Measurements from ENCODE around the gene KIF7.

Gene KIF7

GRCh38 chr15:89679212-89679611 is 23.9 kb upstream of the KIF7 start, which contains the start of gene PLIN1:
Gene PLIN1, minus strand, starts transcription at chr15:89679367. Its CDS starts 1,878 bp downstream, at chr15:89677489.
- 0 out of 2 replicates have a peak, but pooled peaks cover 2% of the 10 kb centered on the region for H3K9me3 ChIP-seq
- in situ Hi-C loops (cut with MboI; ENCODE audit: low sequenced_read_pairs) = no loop called here
- no peaks in the 10 kb centered on the region for H3K4me1 ChIP-seq

DNA sequence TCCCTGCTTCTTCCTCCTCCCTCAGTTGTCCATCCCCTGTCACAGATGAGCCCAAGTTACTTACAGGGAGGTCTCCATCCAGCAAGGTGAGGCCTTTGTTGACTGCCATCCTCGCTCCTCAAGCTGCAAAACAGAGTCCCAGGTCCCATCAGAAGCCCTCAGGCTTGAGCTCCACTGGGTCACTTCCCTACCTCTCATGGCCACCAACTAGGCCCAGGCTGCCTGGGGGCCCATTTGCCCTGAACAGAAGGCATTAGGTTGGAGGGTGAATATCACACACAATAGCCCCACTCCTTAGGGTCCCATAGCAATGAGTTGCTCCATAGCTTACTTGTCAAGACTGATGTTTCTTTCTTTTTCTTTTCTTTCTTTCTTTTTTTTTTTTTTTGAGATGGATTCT is 22.1 kb upstream of the KIF7 start:
- no peaks in the 10 kb centered on the region for H3K36me3 ChIP-seq (replicated peaks)
- no peak overlapping the region for H3K4me3 ChIP-seq
- no peak for DNase-seq (ENCODE audit: low spot score in 2 of 2)
- 0 out of 2 replicates have a peak, but pooled peaks cover 2% of the 10 kb centered on the region for H3K9me3 ChIP-seq
- no peaks in the 10 kb centered on the region for H3K4me1 ChIP-seq
- peaks cover 9% of the 10 kb centered on the region for H3K27me3 ChIP-seq (ENCODE audit: low read depth)
- in situ Hi-C loops (cut with MboI; ENCODE audit: low sequenced_read_pairs) = no loop called here

More at GRCh38 chr15:89679212-89679611, 23.9 kb upstream of the KIF7 start, which contains the start of gene PLIN1:
- H3K27me3 ChIP-seq (ENCODE audit: low read depth) = peaks cover 9% of the 10 kb centered on the region
- no peaks in the 10 kb centered on the region for H3K36me3 ChIP-seq (replicated peaks)
- no peak for DNase-seq (ENCODE audit: low spot score in 2 of 2)
- no peak within 1 kb of the TSS for H3K4me3 ChIP-seq

DNA sequence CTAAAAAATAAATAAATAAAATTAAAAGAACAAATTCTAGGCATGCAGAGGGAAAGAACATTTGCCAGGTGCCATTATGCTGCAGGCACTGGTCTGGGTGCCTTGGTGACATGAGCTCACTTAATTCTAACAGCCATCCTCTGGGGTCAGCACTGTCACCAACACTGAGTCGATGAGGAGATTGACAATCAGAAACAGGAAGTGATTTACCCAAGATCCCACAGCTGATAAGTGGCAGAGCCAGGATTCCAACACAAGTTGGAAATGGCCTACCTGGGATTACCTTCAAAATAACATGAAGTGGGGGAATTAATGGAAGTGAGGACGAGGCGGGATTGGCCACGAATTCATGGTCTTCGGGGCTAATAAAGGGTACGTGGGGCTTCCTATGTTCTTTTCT is 20.3 kb upstream of the KIF7 start:
- Histone ChIP-seq H3K4me3 (no peak overlapping the region), H3K4me1 (no peaks in the 10 kb centered on the region), H3K9me3 (0 out of 2 replicates have a peak, but pooled peaks cover 2% of the 10 kb centered on the region), H3K27me3 (ENCODE audit: low read depth) (peaks cover 4% of the 10 kb centered on the region; the same call in 1 of the 2 replicates), H3K36me3 (replicated peaks) (no peaks in the 10 kb centered on the region)
- in situ Hi-C loops (cut with MboI; ENCODE audit: low sequenced_read_pairs) = no loop called here
- DNase-seq (ENCODE audit: low spot score in 2 of 2) = no peak

GRCh38 chr15:89674526-89674925 is 19.3 kb upstream of the KIF7 start:
- Histone ChIP-seq H3K4me3 (no peak overlapping the region), H3K4me1 (no peaks in the 10 kb centered on the region), H3K27me3 (ENCODE audit: low read depth) (no peaks in the 10 kb centered on the region), H3K9me3 (no peaks in the 10 kb centered on the region), H3K36me3 (replicated peaks) (no peaks in the 10 kb centered on the region)
- in situ Hi-C loops (cut with MboI; ENCODE audit: low sequenced_read_pairs) = no loop called here
- no peak for DNase-seq (ENCODE audit: low spot score in 2 of 2)

DNA sequence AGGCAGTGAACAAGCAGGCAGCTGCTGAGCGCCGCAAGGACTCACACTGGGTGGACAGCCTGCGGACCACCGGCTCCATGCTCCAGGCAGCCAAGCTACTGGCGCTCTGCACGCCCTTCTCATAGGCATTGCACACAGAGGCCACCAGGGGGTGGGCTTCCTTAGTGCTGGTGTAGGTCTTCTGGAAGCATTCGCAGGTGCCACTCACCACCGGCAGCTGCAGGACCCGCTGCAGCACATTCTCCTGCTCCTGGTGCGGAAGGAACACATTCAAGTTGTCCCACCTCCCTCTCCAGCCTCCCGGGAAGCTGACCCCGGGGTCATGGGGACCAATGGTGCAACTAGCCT is 17.9 kb upstream of the KIF7 start:
- DNase-seq (ENCODE audit: low spot score in 2 of 2) = peak; percentile 37 to 65
- H3K4me3 ChIP-seq = no peak overlapping the region
- H3K9me3 ChIP-seq = no peaks in the 10 kb centered on the region
- no peaks in the 10 kb centered on the region for H3K27me3 ChIP-seq (ENCODE audit: low read depth)
- H3K4me1 ChIP-seq = no peaks in the 10 kb centered on the region
- no peaks in the 10 kb centered on the region for H3K36me3 ChIP-seq (replicated peaks)
- in situ Hi-C loops (cut with MboI; ENCODE audit: low sequenced_read_pairs) = no loop called here

DNA sequence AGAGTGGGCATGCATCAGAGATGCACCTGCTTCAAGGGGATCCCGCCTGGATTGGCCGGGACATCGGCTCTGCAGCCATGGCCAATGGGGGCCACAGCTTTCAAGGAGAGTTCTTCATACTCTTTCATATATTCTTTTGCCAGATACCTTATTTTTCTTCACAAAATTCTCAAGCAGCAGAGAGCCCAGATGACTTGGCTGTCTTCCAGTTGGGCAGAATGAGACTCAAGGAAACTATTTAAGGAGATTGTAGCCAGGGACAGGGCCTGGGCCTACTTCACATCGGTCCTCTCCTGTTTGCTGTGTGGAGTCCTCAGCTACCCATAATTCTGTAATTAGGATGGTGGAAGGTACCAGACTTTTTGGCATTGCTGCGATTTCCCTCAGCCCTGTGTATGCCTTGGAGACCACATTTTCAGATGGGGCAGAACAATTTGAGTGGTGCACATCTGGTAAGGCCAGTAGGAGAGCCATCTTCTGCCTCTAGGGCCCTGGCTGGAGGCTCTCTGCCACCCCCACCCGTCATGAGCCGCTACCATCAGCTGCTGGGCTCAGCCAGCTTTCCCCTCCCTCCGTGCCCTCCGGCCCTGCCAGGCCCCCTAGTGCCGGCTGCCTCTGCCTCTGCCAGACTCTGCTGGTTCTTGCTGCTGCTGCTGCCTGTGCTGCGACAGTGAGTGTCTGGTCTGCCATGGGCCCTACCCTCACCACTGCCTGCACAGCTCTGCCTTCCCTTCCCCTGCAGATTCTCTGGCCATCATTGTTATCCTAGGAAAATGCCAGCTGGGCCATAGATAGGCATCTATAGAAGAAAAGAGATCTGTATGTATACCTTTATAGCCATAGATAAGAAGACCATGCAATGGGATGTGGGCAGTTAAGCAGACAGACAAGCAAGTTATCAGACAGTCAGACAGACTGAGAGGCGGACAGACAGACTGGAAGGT is 17.2 kb upstream of the KIF7 start:
- Histone ChIP-seq H3K27me3 (ENCODE audit: low read depth) (no peaks in the 10 kb centered on the region), H3K36me3 (replicated peaks) (no peaks in the 10 kb centered on the region), H3K4me1 (no peaks in the 10 kb centered on the region), H3K9me3 (no peaks in the 10 kb centered on the region), H3K4me3 (no peak overlapping the region)
- DNase-seq (ENCODE audit: low spot score in 2 of 2) = no peak
- in situ Hi-C loops (cut with MboI; ENCODE audit: low sequenced_read_pairs) = no loop called here

DNA sequence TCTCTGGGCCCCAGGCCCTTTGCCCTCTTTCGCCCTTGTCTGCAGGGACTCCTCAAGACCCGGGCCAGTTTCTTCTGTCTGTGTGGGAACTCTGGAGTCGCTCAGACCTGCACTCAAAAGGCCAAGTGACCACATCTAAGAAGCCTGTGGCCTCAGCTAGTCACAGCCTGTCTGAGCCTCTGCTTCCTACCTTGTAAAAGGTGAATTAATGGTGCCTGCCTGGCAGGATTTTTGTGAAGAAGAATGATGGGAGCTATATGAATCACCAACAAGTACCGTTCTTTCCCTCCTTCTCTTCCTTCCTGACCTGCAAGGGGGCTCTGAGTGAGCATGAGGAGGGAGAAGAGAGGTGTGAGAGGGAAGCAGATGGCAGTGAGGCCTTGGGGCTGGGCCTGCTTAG is 16.4 kb upstream of the KIF7 start:
- Histone ChIP-seq H3K27me3 (ENCODE audit: low read depth) (no peaks in the 10 kb centered on the region), H3K4me3 (no peak overlapping the region), H3K4me1 (no peaks in the 10 kb centered on the region), H3K9me3 (no peaks in the 10 kb centered on the region), H3K36me3 (replicated peaks) (no peaks in the 10 kb centered on the region)
- in situ Hi-C loops (cut with MboI; ENCODE audit: low sequenced_read_pairs) = no loop called here
- DNase-seq (ENCODE audit: low spot score in 2 of 2) = no peak

DNA sequence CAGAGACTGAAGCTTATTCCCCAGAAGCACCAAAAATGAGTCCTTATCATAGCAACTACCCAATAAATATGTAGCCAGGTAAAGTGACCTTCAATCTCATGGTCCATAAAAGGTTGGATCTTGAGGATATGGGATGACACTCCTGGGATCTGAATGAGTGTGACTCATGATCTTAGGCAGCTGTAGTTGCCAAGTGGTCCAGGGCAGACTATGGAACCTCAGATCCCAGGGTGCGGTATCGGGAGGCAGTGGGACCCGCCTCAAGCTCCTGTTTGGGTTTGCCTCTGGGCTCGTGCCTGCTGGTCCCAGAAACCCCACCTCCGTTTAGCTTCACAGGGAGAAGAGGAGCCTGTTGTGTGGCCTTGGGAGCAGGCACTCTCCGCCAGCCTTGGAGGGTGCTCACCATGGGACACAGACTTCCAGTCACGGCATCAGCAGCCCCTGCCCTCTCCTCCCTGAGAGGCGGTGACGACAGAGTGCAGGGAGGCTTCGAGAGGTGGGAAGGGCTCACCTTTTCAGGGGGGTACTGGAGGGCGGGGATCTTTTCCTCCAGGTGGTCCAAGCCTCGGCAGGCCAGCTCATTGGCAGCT is 15.8 kb upstream of the KIF7 start:
- no peaks in the 10 kb centered on the region for H3K36me3 ChIP-seq (replicated peaks)
- no peaks in the 10 kb centered on the region for H3K9me3 ChIP-seq
- H3K27me3 ChIP-seq (ENCODE audit: low read depth) = no peaks in the 10 kb centered on the region
- H3K4me3 ChIP-seq = no peak overlapping the region
- in situ Hi-C loops (cut with MboI; ENCODE audit: low sequenced_read_pairs) = no loop called here
- no peak for DNase-seq (ENCODE audit: low spot score in 2 of 2)
- peaks cover under 1% of the 10 kb centered on the region; the same call in 1 of the 2 replicates for H3K4me1 ChIP-seq

- in situ Hi-C loops (cut with MboI; ENCODE audit: low sequenced_read_pairs) = no loop called here
- no peaks in the 10 kb centered on the region for H3K36me3 ChIP-seq (replicated peaks)
- no peaks in the 10 kb centered on the region for H3K27me3 ChIP-seq (ENCODE audit: low read depth)
- no peaks in the 10 kb centered on the region for H3K9me3 ChIP-seq
- no peak overlapping the region for H3K4me3 ChIP-seq
- no peak for DNase-seq (ENCODE audit: low spot score in 2 of 2)
- H3K4me1 ChIP-seq = peaks cover 4% of the 10 kb centered on the region; the same call in 1 of the 2 replicates
These were observed 14.7 kb upstream of the KIF7 start for GRCh38 chr15:89669941-89670340.

DNA sequence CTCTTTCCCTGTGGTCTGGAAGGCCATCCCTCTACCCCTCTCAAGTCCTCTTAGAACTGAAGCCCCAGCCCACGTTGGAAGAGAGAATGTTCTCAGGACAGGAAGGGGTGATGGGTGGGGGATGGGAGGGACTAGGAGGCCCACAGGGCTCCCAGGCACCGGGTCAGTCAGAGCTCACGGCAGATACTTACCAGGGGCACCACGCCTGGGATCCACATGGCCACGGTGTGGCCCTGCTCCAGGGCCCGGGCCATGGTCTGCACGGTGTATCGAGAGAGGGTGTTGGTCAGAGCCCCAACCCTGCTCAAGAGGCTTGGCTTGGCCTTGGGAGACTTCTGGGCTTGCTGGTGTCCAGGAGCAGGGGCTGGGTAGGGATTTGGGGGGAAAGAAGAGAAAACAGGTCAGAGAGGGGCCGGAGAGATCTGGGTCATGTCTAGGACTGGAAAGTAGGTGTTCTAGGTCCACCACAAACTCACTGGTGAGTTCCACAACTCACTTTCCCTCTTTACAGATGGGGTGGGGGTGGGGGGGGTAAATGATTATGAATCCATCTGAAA is 14.1 kb upstream of the KIF7 start:
- in situ Hi-C loops (cut with MboI; ENCODE audit: low sequenced_read_pairs) = no loop called here
- Histone ChIP-seq H3K9me3 (no peaks in the 10 kb centered on the region), H3K4me1 (peaks cover 4% of the 10 kb centered on the region; the same call in 1 of the 2 replicates), H3K4me3 (no peak overlapping the region), H3K27me3 (ENCODE audit: low read depth) (no peaks in the 10 kb centered on the region), H3K36me3 (replicated peaks) (no peaks in the 10 kb centered on the region)
- no peak for DNase-seq (ENCODE audit: low spot score in 2 of 2)

DNA sequence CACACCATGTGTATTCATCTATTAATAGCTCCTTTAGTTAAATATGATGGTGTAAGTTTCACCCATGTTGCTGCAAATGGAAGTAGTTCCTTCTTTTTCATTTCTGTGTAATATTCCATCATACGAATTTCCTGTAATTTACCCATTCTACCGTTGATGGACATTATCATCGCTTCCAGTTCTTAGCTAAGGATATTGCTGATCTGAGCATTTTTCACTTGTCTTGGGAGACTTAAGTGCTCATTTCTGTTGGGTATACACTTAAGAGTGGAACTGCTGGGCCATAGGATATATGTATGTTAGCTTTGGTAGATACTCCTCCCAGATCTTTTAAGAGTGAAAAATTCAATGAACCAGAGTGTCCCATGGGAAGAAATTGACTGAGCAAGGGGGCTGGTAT is 12.9 kb upstream of the KIF7 start:
- in situ Hi-C loops (cut with MboI; ENCODE audit: low sequenced_read_pairs) = no loop called here

GRCh38 chr15:89667706-89667960 is 12.4 kb upstream of the KIF7 start:
- no peak for DNase-seq (ENCODE audit: low spot score in 2 of 2)
- Histone ChIP-seq H3K4me3 (no peak overlapping the region), H3K4me1 (peaks cover 4% of the 10 kb centered on the region; the same call in 1 of the 2 replicates), H3K9me3 (no peaks in the 10 kb centered on the region), H3K27me3 (ENCODE audit: low read depth) (no peaks in the 10 kb centered on the region), H3K36me3 (replicated peaks) (no peaks in the 10 kb centered on the region)
- in situ Hi-C loops (cut with MboI; ENCODE audit: low sequenced_read_pairs) = no loop called here

More for the DNA sequence above, 12.9 kb upstream of the KIF7 start:
- H3K4me3 ChIP-seq = no peak overlapping the region
- no peaks in the 10 kb centered on the region for H3K9me3 ChIP-seq
- H3K4me1 ChIP-seq = peaks cover 4% of the 10 kb centered on the region; the same call in 1 of the 2 replicates
- no peaks in the 10 kb centered on the region for H3K27me3 ChIP-seq (ENCODE audit: low read depth)
- no peak for DNase-seq (ENCODE audit: low spot score in 2 of 2)
- H3K36me3 ChIP-seq (replicated peaks) = no peaks in the 10 kb centered on the region

- DNase-seq (ENCODE audit: low spot score in 2 of 2) = no peak
- in situ Hi-C loops (cut with MboI; ENCODE audit: low sequenced_read_pairs) = no loop called here
- Histone ChIP-seq H3K36me3 (replicated peaks) (no peaks in the 10 kb centered on the region), H3K27me3 (ENCODE audit: low read depth) (no peaks in the 10 kb centered on the region), H3K4me1 (peaks cover 4% of the 10 kb centered on the region; the same call in 1 of the 2 replicates), H3K9me3 (no peaks in the 10 kb centered on the region), H3K4me3 (no peak overlapping the region)
These were observed 11.8 kb upstream of the KIF7 start for GRCh38 chr15:89666858-89667705.
